Smooth muscle cell of the brain vasculature (primary cell): Measurements from ENCODE around the gene PSMD5.

ENCODE experiments used
- DNase-seq: peaks from one replicate; pipeline ENCODE4 v3.0.0-alpha.2; 2012; ENCODE audit warnings: low read depth, low spot score

The PSMD5 gene

DNA sequence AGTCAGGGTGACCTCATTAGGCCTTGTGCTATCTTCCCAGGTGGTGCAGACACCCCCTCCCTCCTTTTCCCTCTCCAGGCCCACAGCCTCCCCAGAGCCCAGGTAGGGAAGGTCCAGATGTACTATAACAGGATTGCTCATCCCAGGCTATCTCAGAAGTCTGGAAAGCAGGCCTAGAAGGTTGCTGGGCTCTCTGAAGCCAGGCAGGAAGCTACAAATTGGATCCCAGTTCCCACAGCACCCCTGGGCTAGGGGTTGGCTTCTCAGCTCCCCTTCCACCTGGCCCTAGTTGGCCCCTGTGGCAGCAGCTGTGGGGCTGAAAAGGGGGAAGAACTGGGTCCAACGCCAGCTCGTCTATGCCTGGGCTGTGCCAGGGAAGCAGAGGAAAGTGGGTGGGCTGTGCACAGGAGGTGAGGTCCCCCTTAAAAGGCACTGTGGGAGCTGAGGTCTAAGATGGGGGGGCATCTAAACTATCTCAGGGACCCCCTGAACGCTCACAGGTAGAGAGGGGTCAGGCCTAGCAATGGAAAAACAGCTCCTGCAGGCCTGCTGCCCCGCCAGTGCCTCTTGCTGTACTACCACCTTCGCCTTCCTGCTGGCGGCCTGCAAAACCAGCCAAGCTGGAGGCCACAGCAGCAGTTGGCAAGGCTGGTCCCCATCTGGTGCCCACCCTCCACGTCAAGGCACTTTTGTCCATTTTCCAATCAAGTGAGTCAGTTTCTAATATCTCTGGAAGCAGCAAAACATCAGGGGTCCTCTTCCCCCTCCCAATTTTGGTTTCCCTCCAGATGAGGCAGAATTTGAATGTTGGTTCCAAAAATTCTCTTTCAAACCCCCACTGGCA, 13.3 kb upstream of the PSMD5 start:
- DNase-seq = no peak

DNA sequence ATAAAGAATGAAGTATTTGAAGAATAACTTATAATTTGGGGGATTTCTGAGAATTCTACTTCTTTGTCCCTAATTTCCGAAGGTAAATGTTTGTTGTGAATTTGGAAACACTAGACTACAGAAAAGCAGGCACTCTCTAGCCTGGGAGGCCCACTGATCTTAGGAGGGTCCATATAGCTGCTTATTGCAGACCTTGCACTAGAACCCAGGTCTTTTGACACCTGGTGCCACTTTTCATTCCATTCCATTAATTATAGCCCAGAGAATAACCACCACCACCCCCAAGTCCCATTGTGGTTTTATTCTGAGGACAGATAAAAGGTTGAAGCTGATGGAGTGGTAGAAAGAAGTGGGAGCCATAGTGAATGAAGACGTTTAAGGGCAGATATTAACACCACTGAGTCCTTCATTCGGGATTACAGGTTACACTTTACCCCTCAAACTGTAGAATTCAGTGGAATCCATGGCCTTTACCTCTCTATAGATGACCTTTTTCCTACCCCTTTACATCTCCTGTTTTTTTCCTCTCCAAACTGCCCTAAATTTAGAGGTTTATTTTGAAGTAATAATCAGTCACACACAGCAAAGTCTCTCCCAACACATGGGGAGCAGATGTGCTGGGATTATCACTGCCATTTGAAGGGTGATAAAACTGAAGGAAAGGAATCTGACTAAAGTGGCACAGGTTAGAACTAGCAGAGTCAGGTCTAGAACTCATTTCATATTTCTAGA, 12.0 kb upstream of the PSMD5 start:
- DNase-seq = no peak

DNA sequence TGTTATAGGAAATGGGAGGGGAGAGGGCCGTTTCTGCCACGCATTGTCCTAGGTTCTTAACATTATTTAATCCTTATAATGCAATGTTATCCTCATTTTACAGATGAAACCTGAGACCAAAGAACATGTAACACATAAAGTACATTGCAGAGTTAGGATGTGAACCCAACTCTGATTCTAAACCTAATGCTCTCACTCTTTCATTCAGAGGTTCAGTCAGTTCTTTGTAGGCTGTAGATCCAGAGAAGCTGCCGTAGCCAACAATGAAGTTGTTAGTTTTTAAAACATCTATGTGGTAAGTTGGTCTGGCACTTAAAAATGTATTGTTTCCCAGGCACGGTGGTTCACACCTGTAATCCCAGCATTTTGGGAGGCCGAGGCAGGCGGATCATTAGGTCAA, 10.5 kb upstream of the PSMD5 start:
- no peak for DNase-seq

DNA sequence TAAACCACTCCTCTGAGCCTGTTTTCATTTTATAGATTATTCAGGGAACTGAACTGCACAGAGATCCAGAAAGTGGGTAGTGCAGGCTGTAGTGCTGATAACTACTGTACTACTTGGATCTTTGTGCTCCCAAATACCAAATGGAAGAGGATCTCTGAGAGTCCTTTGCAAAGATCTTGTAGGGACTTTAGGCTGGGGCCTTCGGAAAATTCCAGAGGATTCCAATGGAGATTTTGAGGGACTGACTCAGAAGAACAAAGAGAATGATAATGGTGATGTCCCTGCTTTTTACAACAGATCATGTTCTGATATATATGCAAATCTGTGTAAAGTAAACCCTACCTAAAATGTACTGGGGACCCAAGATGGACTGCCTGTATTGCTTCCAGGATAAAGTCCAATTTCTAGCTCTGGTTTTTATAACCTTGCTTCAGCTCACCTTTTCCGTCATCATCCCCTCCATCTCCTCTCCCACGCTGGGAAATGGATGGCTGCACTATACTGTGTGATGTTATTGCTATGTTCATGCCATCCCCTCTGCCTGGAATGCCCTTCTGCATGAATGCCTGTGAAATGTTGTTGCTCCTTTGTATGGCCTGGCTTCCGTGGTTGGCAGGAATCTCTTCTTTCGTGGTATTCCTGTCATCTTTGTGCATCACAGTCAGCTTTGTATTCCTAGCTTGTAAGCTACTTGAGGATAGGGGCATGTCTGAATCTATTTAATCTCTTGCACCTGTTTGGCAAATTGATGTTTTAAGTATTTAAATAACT, 9.7 kb upstream of the PSMD5 start:
- DNase-seq = no peak

DNA sequence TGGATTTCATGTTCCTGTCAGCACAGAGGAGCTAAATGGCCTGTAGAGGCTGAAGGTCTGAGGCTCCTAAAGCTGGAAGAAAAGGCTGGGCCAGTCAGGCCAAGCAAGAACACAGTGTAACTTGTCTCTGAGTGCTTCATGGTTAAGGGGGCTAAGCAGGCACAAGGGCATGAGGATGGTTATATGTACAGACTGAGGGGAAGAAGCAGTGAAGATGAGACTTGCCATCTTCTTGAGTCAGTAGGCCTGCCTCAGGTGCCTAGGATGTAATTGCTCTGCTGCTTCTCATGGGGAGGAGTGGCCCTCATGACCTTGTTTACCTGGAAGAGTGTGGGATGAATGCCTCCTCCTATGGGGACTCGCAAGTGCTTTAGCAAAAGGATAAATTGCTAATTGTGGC, 8.7 kb upstream of the PSMD5 start:
- no peak for DNase-seq

DNA sequence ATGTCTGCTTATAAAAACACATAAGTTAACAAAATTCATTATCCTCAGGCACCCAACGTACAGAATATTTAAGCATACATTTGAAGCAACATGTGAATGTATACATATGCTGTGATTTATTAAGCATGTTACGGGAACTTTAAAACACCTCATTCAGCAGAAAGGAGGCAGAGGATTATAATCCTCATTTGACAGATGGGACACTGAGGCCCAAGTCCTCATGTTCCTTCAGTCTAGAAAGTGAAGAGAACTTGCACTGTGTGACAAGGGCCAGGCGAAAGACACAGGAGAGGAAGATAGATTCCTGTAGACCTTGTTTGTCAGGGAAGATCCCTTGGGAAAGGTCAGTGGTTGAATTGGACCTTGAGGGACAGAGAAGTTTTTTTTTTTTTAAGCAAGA, 7.6 kb upstream of the PSMD5 start:
- DNase-seq = no peak

DNA sequence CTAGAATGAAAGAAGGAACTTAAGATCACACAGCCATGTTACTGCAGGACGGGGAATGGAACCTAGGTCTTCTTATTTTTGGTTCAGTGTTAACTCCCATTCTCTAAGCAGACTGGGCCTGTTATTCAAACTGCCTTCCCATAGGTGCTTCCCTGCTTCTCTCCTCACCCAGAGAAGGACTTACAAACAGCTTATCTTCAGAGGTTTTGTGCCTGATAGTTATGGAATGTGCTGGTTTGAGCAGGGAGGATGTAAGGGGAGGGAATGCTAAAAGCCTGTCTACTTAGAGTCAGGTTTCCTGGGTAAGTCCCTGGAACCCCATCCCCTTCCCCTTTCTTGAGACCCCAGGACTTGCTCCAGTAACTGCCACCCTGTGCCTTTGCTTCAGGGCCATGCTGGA, 4.2 kb upstream of the PSMD5 start:
- DNase-seq = no peak

DNA sequence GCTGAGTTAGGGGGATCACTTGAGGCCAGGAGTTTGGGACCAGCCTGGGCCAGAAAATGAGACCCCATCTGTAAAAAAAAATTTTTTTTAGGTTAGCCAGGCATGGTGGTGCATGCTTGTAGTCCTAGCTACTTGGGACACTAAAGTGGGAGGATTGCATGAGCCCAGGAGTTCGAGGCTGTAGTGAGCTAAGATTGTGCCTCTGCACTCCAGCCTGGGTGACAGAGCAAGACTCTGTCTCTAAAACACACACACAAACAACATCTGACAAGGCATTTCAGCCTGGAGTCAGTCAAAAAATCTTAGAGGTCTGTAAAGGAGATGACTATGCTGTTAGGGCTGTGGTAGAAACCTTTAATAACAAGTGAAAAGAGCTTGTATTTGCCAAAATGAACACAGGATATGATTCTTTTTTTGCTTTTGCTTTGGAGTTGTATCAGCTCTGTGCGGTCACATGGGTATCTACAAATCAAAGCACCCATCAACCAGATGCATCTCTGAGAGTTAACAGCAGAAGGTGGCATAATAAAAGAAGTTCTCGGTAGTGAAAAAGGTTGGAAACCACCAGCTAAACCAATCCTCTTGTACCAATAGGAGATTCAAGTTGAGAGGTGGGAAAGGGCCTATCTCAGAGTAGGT, 3.6 kb upstream of the PSMD5 start:
- DNase-seq = no peak

DNA sequence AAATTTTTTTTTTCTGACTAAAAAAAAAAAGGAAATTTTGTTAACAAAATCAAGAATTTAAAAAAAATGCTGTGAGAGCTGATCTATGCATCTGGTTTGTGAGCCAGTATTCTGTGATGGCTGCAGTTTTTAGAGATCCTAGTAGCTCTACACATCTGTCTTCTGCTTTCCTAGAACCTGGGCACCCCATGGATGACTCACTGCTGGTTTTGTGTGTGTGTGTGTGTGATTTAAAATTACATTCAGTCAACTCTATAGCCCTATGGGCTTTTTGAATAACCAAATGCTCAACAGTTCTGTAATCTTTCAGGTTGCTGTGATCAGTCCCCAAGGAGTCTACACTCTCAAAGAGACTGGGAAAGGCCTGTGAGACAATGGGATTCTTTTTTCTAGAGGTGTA, 2.5 kb upstream of the PSMD5 start:
- no peak for DNase-seq

DNA sequence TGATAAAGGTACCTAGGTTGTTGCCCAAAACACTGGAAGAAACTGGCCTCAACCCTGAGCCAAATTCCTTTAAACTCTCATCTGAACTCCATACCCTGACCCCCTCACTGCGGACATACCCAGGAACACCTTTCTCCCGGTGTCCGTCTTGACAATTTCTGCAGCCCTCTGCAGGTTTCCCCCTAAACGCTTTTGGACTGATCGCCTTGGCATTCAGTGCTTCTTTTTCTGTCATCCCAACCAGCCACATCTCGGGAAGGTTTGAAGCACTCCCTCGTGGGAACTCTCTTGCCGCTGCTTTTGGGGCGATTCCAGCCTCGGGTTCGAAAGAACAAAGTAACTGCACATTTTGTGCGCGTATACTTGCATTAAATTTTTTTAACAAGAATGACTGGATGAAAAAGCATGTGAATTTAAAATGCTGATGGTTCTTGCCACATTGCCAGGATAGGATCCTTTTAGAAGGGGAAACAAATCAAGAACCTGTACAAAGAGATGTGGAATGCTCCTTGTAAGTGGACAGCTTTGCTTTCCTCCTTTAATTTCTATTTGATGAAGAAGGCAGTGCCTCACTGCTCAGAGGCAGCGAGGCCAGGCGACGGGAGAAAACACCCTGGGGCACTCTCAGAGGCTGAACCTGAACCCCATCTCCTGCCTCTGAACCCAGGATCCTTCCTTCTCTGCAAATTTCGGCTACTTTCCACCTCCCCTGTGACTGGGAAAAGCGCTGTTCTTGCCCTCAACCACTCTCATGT, 615 bp downstream of the PSMD5 start:
- no peak for DNase-seq

DNA sequence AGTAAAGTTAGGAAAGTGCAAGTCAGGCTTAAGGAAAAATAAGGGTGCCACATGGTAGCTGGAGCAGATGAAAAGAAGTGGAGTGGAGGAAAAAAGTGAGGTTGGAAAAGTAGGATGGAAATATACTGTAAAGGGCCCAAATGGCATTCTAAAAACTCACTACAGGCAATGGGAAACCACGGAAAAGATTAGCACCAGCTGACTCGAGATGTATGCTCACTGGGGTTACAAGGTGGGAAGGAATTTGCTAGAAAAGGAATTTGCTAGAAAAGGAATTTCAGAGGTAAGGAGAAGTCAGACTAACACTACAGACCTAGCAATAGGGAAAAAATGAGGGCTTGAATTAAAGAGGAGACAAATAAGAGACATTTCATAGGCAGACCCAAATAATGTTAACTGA, 3.6 kb downstream of the PSMD5 start:
- no peak for DNase-seq

DNA sequence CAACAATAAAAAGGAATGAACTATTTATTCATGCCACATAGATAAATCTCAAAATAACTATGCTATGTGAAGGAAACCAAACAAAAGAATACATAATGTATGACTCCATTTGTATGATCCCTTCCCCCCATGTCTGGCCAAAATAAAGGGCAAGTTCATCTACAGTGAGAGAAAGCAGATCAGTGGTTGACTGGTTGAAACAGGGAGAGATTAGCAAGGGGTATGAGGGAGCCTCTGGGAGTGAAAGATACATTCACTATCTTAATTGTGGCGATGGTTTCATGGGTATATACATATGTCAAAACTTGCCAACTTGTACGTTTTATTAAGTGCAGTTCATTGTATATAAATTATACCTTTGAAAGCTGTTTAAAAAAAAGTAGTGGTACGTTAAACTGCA, 4.8 kb downstream of the PSMD5 start:
- DNase-seq = no peak

DNA sequence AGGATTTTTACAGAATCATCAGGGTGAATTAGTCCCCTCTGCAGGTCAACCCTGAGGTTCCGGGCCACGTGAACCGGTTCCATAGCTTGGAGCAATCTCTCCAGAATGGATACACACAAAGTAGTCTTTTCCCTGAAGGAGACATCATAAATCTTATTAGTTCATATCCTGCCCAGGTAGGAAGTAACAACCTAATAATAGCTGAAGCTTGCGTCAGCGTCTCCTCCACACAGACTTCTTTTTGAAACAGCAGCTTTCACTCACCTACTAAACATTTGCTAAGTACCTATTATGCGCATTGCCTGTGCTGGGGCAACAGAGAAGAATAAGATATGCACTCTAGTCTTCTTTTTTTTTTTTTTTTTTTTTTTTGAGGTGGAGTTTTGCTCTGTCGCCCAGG, 9.4 kb downstream of the PSMD5 start:
- DNase-seq = no peak

DNA sequence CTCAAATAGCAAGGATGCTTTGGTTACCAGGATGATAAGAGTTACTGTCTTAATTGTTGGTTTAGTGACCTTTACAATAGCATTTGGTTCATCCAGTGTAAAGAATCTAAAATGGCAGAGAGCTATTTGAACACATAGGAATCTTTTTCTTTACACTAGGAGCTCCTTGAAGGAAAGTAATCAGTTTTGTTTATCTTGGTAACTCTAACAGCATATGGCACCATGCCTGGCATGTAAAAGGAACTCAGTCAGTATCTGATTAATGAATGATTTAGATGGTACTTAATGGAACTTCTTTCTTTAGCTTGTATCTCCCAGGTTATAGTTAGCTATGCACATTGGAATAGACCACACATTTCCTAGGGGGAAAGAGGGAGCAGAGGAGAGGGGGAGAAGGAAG, 9.9 kb downstream of the PSMD5 start:
- no peak for DNase-seq

DNA sequence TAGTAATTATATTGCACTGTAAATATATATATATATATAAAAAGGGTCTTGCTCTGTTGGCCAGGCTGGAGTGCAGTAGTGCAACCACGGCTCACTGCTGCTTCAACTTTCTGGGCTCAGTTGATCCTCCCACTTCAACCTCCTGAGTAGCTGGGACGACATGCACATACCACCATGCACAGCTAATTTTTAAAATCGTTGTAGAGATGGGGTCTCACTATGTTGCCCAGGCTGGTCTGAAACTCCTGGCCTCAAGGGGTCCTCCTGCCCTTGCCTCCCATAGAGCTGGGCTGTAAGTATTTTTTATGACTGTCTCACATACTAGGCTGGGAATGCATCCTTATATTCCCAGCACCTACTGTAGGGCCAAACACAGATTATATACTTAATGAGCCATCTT, 11.9 kb downstream of the PSMD5 start:
- DNase-seq = no peak

DNA sequence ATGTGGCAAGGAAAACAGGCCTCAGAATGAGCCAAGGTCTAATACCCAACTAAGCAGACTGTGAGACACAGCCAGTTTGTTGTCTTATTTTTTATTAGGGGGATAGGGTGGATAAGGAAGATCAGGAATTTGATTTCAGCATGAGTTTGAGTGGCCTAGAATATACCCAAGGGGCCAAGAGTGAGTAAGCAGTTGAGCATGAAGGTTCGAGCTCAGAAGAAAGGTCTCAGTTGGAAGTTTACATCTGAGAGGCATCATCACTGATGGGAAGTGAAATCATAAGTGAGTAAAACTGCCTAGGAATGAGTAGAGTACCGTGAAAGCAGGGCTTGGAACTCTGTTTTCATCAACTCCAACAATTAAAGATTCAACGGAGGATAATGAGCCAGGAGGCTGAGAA, 12.6 kb downstream of the PSMD5 start:
- no peak for DNase-seq

DNA sequence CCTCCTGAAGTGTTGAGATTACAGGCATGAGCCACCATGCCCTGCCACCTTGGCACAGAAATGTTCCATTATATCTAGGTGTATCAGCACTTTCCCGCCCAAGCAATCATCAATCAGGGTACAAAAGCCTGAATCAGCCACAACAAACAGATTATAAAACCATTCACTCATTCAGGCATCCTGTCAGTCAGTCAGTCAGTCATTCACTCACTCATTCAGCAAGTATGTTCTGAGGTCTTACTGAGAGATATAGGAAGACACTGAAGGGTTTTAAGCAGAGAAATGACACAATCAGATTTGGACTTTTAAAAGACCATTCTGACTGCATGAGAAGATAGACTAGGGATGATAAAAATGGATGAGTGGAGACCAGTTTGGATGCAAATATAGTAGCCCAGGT, 13.1 kb downstream of the PSMD5 start:
- no peak for DNase-seq

DNA sequence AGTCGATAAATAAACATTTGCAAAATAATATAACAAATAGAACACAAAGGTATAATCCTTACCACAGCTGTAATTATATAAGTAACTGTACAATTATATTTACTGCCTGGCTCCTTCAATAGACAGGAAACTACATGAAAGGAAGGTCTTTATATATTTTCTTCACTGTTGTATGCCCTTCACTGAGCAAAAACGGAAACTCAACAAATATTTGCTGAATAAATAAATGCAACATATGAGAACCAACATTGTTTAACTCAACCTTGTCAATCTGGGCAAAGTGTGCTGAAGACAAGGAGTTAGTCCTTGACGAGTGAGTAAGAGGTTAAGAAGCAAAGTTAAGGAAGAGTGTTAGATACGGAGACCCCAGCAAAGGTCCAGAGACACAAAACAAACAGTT, 22.6 kb downstream of the PSMD5 start:
- DNase-seq = no peak

DNA sequence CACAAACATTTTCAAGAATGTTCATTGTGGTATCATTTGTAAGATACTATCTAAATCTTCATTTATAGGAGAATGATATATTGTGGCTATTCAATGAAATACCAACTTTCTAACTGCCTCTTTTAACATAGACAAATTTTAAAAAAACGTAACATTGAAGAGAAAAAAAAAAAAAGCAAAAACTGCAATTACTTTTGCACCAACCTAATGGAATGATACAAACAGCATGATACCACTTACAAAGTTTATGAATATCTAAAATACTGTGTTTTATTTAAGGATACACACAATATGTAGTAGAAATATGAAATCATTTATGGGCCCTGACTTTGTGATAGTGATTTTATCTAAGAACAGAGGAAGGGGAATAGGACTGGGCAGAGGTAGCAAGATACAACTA, 24.1 kb downstream of the PSMD5 start:
- no peak for DNase-seq

DNA sequence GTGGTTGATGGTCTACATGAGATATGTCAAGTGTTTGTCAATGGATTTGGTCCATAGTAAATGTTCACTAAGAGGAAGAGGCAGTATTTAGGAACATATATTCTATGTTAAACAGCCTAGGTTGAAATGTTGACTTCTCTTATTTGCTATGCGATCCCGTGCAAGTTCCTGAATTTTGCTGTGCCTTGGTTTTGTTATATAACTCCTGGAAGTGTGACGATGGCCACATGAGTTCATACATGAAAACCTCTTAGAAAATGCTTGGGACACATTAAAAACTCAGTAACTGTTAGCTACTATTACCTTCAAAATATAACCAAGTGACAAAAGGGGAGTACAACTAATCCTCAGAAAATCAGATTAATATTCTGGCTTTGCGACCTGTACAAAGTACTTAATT, 27.6 kb downstream of the PSMD5 start:
- no peak for DNase-seq

DNA sequence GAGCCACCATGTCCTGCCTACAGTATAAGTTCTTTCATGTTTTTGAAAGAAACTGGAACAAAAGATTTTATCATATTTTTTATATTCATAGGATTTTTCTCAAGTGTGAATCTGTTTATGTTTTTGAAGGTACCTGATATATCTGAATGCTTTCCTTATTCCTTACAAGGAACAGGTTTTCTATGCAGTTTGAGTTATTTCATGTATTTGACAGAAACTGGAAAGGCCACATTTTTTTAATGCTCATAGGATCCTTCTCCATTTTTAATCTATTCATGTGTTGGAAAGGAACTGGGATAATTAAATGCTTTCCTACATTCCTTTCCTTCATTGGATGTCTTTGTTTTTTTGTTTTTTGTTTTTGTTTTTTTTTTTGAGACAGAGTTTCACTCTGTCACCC, 33.8 kb downstream of the PSMD5 start:
- DNase-seq = no peak
